Measurements from ENCODE around the gene PACSIN3.

GRCh38 chr11:47186076-47186699 lies at the start of gene PACSIN3:
- TF ChIP-seq EZH2 (IDR thresholded peaks at IDR 0.05; ENCODE audit: low read length, missing control alignments) (no peak), CTCF (conservative IDR thresholded peaks at IDR 0.05 in 1 of 2, IDR thresholded peaks at IDR 0.05 in 1 of 2; ENCODE audit: low read depth in 1 of 2, low read length in 2 of 2) (no peak)
